Transverse colon (tissue), 4 donors: ENCODE measurements around the gene GAB1.

Experiments
- EP300 ChIP-seq: sonication (generic); formaldehyde crosslinking; IDR thresholded peaks from one replicate; pipeline ENCODE4 v1.6.1; 2017; ENCODE audit warnings: antibody characterized with exemption, low read depth
- POLR2A ChIP-seq: fragments of 450-650 bp; IDR thresholded peaks from one replicate; pipeline ENCODE4 v1.6.1; 2016; ENCODE audit warnings: antibody characterized with exemption, mild to moderate bottlenecking, moderate library complexity
- POLR2AphosphoS5 ChIP-seq, 3 donors: sonication (generic); formaldehyde crosslinking; IDR thresholded peaks; one replicate each; pipeline ENCODE4 v1.6.1; 2016; ENCODE audit warnings: antibody characterized with exemption in 3 of 3
- TF ChIP-seq, protein P1 (sequence below), 5 experiments: fragments of 200-600 bp in 3 of 5; fragments of 450-650 bp in 2 of 5; sonication (generic) in 3 of 5; IDR thresholded peaks; 1 replicate in 2 of 5; 2 replicates in 3 of 5; pipeline ENCODE4 v1.5.1; 2016 to 2017; ENCODE audit warnings: antibody characterized with exemption in 5 of 5, inconsistent platforms in 3 of 5, mild to moderate bottlenecking in 2 of 5, moderate library complexity in 1 of 5

GRCh38 chr4:143406523-143406922 lies 69.8 kb downstream of the GAB1 start:
- TF ChIP-seq, protein P1, sequence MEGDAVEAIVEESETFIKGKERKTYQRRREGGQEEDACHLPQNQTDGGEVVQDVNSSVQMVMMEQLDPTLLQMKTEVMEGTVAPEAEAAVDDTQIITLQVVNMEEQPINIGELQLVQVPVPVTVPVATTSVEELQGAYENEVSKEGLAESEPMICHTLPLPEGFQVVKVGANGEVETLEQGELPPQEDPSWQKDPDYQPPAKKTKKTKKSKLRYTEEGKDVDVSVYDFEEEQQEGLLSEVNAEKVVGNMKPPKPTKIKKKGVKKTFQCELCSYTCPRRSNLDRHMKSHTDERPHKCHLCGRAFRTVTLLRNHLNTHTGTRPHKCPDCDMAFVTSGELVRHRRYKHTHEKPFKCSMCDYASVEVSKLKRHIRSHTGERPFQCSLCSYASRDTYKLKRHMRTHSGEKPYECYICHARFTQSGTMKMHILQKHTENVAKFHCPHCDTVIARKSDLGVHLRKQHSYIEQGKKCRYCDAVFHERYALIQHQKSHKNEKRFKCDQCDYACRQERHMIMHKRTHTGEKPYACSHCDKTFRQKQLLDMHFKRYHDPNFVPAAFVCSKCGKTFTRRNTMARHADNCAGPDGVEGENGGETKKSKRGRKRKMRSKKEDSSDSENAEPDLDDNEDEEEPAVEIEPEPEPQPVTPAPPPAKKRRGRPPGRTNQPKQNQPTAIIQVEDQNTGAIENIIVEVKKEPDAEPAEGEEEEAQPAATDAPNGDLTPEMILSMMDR (IDR thresholded peaks at IDR 0.05): no peak
- peak in 2 of 3 donors; percentile 43 to 47 for TF ChIP-seq POLR2AphosphoS5 (IDR thresholded peaks at IDR 0.05)
- TF ChIP-seq POLR2A: no peak
- no peak for TF ChIP-seq EP300
